Ishikawa (cell line): ENCODE measurements around the gene RBM18.

Experiments
- CEBPB ChIP-seq: IDR thresholded peaks from 2 replicates; pipeline ENCODE4 v1.6.1; 2012
- EGR1 ChIP-seq: IDR thresholded peaks from 2 replicates; pipeline ENCODE4 v1.6.1; 2012
- EP300 ChIP-seq: IDR thresholded peaks from 2 replicates; pipeline ENCODE4 v1.6.1; 2012; ENCODE audit warnings: borderline replicate concordance
- FOXM1 ChIP-seq: IDR thresholded peaks from 2 replicates; pipeline ENCODE4 v1.6.1; 2012; ENCODE audit warnings: low read depth, borderline replicate concordance
- MAX ChIP-seq: IDR thresholded peaks from 2 replicates; pipeline ENCODE4 v1.6.1; 2012
- NFIC ChIP-seq: IDR thresholded peaks from 2 replicates; pipeline ENCODE4 v1.6.1; 2012
- RAD21 ChIP-seq: IDR thresholded peaks from 2 replicates; pipeline ENCODE4 v1.6.1; 2012; ENCODE audit warnings: low read depth
- REST ChIP-seq: IDR thresholded peaks from 2 replicates; pipeline ENCODE4 v1.6.1; 2012; ENCODE audit warnings: low read depth, mild to moderate bottlenecking
- TEAD4 ChIP-seq: IDR thresholded peaks from 2 replicates; pipeline ENCODE4 v1.6.1; 2012
- USF1 ChIP-seq: IDR thresholded peaks from 2 replicates; pipeline ENCODE4 v1.6.1; 2012
- YY1 ChIP-seq: IDR thresholded peaks from 2 replicates; pipeline ENCODE4 v1.6.1; 2012; ENCODE audit warnings: low read depth
- ZBTB7A ChIP-seq: IDR thresholded peaks from 2 replicates; pipeline ENCODE4 v1.6.1; 2012; ENCODE audit warnings: low read depth

GRCh38 chr9:122191584-122191983 lies 73.1 kb downstream of the RBM18 start:
- TF ChIP-seq YY1 (no peak), REST (no peak), EGR1 (no peak), NFIC (no peak), MAX (no peak), TEAD4 (no peak), RAD21 (no peak), USF1 (no peak), CEBPB (no peak), FOXM1 (no peak), EP300 (no peak), ZBTB7A (no peak)
